Activated CD8-positive, alpha-beta memory T cell treated with anti-CD3 and anti-CD28 coated beads for 4 hours (primary cell): Measurements from ENCODE around the gene ME2.
A peak's percentile ranks its signal among the peaks of the same experiment; 100 is the strongest.
"Not testable (repeated sequence)": the region's sequence is repeated elsewhere in the genome, so short reads cannot be mapped to it uniquely, and the experiment has no call there.

ENCODE experiments used
- DNase-seq, 2 donors: peaks; one replicate each; pipeline ENCODE4 v3.0.0-alpha.2; 2020; ENCODE audit warnings: low read depth in 2 of 2

ME2 gene

DNA sequence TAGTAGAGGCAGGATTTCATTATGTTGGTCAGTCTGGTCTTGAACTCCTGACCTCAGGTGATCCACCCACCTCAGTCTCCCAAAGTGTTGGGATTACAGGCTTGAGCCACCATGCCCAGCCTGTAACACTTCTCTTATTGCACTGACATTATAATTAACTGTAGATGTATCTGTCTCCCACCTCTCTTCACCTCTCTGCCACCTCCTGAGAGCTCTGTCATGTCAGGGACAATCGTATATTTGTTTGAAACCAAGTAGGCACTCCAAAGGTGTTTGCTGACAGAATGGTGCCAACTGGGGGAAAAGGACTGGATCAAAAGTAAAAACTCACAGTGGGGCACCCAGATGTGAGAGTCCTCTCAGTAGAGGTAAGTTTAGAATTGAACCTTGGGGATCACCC is 17.3 kb upstream of the ME2 start:
- no peak for DNase-seq

DNA sequence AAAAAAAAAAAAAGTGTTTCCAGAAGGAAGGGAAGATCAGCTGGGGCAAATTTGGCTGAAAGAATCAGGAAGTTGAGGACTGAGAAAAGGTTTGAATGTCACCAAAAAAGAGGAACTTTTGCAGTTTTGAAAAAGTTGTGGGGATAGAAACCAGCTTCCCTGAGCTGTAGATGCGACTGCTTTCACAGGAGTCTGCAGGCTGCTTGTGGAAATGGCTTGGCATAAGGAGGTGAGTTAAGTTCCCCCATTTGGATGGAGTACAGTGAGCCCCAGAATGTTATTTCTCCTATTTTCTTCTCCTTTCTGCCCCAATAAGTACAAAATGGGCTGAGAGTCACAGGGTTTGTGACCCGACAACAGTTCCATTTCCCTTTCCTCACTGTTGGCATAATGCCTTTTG is 16.5 kb upstream of the ME2 start:
- DNase-seq, result no peak

DNA sequence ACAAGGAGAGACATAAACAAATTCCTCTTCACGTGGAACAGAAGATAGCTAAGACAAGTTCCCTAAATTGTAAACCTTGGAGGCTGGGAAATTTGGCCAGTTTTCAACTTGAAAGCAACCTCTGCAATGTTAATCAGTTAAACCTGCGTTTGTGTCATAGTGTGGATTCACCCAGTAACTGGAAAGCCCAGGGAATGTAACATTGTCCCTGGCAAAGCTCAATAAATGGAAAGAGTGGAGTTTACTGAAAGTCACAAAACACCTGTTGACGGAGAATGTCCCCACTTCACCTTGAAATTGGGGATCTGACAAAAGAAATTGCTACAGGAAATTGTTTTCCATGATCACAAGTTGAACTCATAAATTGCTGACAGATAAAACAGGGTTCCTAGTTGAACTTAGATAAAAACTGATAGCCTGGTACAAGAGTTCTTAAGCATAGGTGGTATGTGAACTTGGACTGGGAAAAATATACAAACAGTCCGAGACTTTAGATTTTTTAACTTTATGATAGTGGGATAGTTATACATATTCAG is 15.0 kb upstream of the ME2 start:
- no peak for DNase-seq

DNA sequence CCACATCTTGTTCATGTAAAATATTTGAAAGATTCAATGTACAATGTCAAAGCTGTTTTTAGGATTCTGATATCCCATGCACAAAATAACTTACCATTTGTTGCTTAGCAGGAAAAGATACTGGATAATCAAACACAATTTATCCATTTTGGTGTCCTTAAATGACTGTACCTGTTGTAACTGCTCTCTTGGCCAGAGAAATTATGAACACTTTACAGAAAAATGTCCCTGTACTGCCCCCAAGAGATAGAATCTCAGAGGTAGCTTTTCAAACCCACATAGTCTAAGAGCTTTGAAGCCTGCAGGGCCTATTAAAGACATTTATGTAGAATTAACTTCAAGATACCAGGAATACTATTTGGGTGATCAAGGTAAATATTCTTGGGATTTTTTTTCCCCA is 12.2 kb upstream of the ME2 start:
- DNase-seq, result no peak

DNA sequence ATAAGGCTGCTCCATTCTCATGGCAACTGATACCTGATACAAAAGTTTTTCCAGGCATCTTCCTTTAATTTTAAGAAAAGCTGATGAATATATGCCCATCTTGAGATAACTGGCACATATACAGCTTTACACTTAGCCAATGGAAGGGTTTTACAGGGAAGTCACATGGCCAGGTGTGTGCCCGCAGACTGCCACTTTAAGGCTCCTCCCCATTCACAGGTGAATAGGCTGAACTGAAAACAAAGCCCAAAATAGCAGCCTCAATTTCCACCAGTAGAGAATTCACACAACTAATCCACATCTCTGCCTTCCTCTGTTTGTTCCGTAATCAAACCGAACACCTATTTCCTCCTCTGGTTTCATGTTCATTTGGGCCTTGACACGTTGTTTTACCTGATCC is 9.8 kb upstream of the ME2 start:
- no peak for DNase-seq

DNA sequence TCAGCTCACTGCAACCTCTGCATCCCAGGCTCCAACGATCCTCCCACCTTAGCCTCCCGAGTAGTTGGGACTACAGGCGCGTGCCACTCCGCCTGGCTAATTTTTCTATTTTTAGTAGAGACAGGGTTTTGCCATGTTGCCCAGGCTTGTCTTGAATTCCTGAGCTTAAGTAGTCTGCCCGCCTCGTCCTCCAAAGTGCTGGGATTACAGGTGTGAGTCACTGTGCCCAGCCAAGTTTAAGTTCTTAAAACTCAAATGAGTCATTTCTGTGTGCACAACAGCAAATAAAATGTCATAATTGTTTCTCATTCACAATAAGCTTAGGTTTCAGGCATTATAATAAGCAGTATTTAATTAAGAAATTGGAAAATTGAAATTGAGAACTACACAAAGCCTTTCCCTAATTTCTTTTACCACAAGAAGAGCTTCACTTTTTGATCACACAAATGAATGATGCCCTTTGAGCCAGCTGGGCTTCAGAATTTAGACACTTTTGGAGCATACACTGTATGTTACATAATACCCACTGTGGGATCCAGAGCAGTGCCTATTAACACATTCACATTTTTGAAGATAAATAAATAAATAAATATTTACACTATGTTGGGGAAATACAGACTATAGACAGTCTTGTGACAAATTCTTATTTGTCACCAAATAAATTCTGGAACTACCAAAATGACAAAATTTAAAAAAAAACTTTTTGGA is 8.6 kb upstream of the ME2 start:
- DNase-seq, result no peak

DNA sequence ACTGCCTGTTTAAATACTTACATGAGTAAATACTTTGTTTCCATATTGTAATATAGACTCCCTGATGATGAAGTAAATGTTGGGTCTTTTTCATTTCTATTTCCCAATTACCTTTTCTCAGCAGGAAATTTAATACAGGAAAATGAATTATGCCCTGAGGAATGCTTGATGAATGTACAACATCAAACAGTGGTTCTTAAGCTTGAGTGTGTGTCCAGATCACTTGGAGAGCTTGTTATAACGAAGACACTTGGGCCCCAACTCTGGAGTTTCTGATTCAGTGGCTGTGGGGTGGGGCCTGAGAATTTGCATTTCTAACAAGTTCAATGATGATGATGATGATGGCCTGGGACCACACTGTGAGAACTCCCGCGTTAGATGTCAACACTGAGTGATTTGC is 7.1 kb upstream of the ME2 start:
- no peak for DNase-seq

DNA sequence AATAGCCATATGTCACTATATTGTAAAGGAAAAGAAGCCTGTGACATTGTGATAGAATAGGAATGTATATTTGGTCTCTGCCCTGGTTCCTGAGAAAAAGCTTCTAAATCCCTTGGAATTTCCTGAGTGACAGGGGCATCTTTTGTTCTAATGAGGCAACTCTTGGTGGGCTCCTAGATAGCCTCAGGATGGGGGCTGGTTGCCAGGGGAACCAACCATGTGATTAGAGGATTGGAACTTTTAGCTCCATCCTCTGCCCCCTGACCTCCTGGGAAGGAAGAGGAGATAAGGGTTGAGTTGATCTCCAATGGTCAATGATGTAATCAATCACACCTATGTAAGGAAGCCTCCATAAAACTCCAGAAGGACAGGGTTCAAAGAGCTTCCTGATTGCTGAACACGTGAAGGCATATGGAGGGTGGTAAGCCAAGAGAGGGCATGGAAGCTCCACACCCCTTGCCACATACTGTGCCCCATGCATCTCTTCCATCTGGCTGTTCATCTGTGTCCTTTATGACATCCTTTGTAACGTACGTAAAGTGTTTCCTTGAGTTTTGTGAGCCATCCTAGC is 2.9 kb upstream of the ME2 start:
- no peak for DNase-seq

DNA sequence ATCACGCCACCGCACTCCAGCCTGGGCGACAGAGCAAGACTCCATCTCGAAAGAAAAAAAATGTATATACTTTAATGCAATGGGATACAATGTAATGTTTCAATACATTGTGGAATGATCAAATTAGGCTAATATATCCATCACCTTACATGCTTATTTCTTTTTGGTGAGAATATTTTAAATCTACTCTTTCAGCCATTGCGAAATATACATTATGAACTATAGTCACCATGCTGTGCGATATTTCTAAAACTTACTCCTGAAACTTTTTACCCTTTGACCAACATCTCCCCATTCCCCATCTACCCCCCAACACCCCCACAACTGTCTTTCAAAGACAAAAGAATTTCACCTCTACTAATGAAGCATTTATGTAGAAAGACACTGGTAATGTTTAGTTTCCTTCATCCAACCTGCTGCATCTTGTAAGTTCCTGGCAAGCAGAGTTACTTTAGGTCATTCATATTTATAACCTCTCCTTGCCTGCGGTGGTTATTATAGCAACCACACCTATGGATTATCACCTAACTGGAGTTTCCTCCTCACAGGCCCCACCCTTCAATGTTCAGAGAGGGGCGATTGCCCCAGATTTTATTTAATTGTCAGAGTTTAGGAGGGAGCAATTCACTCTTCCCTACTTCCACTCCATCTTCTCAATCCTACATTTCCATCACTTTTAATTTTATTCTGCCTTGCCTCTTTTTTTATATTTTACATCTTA is 1.2 kb upstream of the ME2 start:
- DNase-seq, result no peak

DNA sequence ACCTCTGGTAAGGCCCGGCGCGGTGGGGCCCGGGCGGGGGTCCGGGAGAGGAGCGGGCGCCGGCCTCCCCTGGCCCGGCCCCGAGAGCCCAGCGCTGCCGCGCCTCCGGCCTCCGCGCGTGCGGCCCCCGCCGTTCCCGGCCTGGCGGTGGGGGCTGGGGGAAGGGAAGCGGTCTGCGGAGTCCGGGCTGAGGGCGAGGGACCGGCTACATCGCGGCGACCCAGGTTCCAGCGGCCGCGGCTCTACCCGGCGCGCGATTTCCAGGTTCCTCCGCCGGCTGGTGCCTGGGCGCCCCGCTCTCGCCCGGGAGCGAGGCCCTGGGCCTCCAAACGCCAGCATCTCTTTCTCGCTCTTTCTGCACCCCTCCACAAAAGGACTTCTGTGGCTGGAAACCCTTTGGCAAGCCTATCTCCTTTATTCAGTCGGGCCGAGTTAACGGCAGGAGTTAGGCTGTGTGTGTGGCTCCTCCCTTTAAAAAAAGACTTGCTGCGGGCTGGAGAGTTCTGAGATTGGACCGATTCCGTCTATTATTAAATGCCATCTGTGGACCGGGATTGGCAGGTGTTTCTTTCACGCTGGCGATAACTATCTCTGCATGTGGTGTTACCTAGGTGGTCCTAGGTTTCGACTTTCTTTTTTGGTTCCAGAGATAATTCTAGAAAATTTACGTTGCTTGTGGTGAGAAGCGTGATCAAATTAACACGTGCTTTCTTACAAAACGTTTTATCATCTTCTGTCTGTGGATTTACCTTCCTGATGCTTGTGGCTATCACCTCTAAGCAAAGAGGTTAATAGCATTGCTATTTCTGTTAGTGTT is 592 bp downstream of the ME2 start:
- DNase-seq, result peak in 1 of 2 donors; percentile 10

DNA sequence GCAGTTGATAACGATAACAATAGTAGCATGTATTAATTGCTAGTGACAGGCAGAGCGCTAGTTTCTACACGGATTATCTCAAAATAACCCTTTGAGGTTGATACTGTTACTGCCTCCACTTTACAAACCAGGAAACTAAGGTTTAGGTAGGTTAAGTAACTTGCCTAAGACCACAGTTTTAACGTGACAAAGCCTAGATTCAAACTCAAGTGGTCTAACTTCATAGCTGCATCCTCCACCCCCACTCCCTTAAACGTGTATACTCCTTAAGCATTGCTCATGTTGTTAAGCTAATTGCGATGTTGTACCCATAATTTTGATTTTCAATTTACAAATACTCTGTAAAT is 1.2 kb downstream of the ME2 start:
- DNase-seq, result no peak

DNA sequence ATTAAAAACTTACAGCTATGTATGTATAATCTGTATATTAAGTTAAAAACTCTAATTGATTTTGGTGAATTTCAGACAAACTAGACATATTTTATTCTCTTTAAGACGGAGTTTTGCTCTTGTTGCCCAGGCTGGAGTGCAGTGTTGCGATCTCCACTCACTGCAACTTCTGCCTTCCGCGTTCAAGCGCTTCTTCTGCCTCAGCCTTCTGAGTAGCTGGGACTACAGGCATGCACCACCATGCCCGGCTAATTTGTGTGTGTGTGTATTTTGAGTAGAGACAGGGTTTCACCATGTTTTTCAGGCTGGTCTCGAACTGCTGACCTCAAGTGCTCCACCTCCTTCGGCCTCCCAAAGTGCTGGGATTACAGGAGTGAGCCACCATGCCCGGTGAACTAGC is 2.0 kb downstream of the ME2 start:
- not testable (repeated sequence) for DNase-seq

DNA sequence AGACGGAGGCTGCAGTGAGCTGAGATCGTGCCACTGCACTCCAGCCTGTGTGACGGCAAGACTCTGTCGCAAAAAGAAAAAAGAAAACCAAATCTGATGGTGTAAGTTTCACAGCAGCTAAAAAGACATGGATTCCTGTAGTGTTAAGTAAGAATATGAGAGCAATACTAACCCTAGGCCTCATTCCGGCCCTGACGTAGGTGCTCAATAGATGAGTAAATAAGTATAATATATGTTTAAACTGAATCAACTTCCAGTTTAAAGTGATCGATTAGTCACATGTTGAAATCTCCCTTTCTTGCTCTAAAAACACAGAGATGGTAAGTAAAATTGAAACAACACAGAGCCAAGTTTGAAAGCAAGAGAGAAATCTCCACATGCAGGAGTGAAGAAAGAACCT is 8.0 kb downstream of the ME2 start:
- no peak for DNase-seq

DNA sequence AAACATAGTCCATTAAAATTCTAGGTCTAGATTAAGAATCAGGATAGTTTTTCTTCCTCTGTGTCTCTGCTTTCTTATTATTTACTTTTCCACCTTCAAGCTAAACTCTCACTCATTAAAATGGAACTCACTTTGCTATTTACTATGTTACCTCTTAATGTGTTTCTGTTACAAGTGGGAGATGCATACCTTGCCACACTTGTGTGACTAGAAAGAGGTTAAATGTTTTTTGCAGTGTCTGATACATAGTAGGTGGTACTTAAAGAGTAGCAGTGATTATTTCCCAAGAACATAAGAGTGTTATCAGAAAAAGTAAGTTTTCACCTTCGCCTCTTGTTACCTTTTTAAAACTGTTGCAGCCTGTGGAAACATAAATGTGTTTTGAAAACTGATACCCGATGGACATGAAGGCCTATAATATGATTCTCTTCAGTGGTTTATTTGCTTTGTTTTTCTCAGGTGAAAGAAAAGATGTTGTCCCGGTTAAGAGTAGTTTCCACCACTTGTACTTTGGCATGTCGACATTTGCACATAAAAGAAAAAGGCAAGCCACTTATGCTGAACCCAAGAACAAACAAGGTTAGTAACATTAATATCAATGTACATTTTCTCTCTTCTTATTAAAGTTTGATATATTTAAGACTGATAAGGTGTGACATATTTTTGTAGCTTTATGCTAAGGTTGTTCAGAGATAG is 16.6 kb downstream of the ME2 start:
- no peak for DNase-seq

DNA sequence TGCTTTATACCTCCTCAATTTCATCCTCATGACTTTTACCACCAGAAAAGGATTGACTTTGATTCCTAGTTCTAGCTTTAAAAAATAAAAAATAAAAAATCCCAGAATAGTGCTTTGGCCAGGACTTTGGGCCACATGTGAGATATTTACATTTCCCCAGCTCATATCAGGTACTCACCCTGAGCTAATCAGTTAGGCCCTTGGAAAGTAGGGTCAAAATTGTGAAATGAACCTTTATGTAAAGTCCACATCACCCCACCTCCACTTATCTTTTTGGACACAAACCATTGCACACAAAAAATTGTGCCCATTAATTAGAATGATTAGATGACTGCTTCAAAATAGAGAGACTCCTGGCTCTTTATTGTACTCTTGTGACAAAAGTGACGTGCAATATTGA is 17.2 kb downstream of the ME2 start:
- DNase-seq, result no peak

DNA sequence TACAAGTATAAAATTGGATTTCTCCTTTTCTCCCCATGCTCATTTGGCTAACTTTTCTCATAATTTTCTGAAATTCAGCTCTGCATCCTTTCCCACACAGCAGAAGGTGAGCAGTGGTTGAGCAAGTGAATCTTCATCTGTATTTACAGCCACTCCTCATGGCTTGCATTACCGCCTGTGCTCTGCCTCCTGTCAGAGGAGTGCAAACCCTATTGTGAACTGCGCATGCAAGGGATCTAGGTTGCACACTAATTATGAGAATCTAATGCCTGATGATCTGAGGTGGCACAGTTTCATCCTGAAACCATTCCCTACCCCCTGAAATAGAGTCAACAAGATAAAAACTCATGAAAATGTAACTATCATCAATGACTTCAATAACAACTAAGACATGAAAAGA is 20.0 kb downstream of the ME2 start:
- DNase-seq, result no peak

DNA sequence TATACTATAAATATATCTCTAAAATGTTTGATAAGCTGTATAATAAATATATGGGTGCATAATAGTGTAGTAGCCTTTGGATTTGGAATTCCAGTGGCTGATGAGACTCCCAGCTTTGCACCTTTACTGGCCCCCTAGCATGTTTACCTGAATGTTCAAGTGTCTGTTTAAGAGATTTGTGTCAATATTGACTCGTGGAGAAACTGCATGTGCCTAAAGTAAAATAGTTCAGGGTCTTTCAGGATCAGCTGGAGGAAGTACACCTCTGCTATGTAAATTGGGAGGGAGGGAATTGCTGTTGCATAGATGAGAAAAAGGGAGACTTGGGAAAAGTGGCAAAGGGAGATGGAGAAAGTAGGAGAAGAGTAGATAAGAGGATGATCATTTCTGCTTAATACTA is 23.9 kb downstream of the ME2 start:
- no peak for DNase-seq

DNA sequence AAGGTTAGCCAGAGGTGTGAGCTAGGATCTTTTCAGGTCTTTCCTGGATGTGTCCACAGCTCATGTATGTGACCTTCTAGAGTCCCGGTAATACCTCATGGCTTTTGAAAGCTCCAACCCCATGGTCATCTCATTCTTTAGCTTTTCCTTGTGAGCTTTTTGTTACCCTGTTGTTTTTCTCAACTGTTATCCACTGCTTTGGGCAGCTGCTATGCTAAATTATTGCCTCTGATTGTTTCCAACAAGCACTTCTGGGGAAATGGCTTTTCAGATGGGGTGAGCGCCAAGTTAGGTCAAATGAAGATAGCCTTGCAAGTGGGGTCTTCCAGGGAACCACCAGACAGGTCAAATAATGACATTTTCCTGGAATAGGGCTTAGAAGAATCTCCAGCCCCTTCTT is 27.9 kb downstream of the ME2 start:
- DNase-seq, result no peak

DNA sequence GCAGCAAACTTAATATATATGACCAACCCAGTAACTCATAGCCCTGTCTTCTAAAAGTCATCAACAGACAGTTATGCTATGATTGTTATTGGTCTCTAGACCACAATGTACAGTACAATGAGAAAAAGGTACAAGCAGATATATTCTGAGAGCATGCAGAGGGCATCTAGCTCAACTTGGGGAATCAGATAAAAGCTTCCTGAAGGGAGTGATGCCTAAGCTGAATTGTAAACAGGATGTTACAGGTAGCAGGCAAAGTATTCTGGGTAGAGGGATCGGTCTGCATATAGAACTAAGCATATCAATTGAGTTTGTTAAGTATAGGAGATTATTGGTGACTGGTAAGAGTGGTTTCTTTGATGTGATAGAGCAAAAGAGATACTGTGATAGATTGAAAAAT is 30.3 kb downstream of the ME2 start:
- no peak for DNase-seq

DNA sequence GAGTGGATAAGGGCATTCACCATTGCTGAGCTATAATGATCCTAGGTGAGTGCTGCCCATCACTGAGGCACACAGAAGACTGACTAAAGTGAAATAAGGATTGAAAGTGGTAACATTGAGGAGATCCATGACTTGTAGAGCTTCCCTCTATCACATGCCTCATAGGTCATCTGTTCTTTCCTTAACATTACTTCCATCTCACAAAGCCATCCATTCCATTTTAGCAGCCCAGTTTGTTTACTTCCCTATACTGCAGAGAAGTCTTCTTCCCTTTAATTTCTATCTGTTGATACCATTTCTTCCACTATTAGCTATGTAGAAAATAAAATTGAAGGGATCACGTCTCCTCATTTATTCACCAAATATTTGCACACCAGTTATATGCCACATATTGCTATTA is 32.1 kb downstream of the ME2 start:
- DNase-seq, result no peak

DNA sequence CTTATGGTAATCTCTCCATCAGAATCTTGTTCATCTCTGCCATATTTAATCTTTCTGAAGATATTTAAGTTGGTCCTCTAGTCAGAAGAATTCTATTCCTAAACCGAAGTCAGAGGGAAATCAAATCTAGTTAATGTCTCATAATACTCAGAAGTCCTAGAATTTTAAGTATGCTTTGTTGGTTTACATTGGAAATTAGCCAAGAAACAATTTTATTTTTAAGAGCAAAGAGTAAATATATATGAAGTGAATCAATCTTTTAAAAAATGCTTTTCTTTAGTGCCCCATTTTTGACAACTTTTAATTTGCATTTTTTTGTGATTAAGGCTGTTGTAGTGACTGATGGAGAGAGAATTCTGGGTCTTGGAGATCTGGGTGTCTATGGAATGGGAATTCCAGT is 38.1 kb downstream of the ME2 start:
- DNase-seq, result no peak

DNA sequence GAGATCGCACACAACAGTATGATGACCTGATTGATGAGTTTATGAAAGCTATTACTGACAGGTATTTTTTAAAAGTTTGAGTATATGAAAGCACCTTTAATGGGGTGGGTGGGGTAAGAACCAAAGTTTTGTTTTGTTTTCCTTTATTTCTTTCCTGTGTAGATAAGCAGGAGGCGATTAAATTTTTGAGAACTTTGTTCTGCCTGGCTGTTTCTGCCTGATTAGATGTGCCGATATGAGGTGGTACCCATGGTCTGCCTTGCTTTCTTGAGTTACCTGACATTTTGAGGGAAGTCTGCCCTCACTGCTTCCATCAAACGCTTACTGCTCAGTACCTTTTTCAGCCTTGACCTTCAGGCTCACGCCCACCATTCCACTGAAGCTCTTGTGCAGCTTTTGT is 39.2 kb downstream of the ME2 start:
- no peak for DNase-seq
